HepG2 (cell line): Measurements from ENCODE around the gene B3GAT3. TPM values are rescaled to one million over a fixed set of nuclear protein-coding genes. Genes with fewer than 3 reads are reported as not detected.

Experiments used
- AHR ChIP-seq: IDR thresholded peaks from 2 replicates; pipeline ENCODE4 v1.6.1; 2018; ENCODE audit warnings: missing genetic modification reagents, missing compliant biosample characterization
- ELF4 ChIP-seq: sonication (generic); formaldehyde crosslinking; IDR thresholded peaks from 2 replicates; pipeline ENCODE4 v1.5.0; 2020; ENCODE audit warnings: missing genetic modification reagents, mild to moderate bottlenecking, moderate library complexity, borderline replicate concordance
- HNF1B ChIP-seq: sonication (generic); formaldehyde crosslinking; IDR thresholded peaks from 2 replicates; pipeline ENCODE4 v1.5.1; 2020; ENCODE audit warnings: mild to moderate bottlenecking, moderate library complexity, missing genetic modification reagents
- HNRNPL ChIP-seq: fragments of 200-400 bp; formaldehyde crosslinking; IDR thresholded peaks from 2 replicates; pipeline ENCODE4 v1.6.1; 2017; ENCODE audit warnings: mild to moderate bottlenecking, low read depth, low read length
- NCOA2 ChIP-seq: sonication (generic); formaldehyde crosslinking; IDR thresholded peaks from 2 replicates; pipeline ENCODE4 v1.8.0; 2022; ENCODE audit warnings: inconsistent platforms
- NPAS2 ChIP-seq: sonication (generic); formaldehyde crosslinking; IDR thresholded peaks from 2 replicates; pipeline ENCODE4 v1.8.0; 2022; ENCODE audit warnings: mild to moderate bottlenecking, missing genetic modification reagents, borderline replicate concordance
- PRDM4 ChIP-seq: sonication (generic); formaldehyde crosslinking; IDR thresholded peaks from 2 replicates; pipeline ENCODE4 v1.9.0; 2021; ENCODE audit warnings: missing genetic modification reagents, borderline replicate concordance
- RCOR2 ChIP-seq: IDR thresholded peaks from 2 replicates; pipeline ENCODE4 v1.6.1; 2016; ENCODE audit warnings: missing biosample characterization, missing genetic modification reagents
- REL ChIP-seq: sonication (generic); formaldehyde crosslinking; conservative IDR thresholded peaks from 2 replicates; pipeline ENCODE4 v1.8.0; 2022; ENCODE audit warnings: mild to moderate bottlenecking, missing genetic modification reagents, moderate library complexity
- SMAD1 ChIP-seq: sonication (generic); formaldehyde crosslinking; IDR thresholded peaks from 2 replicates; pipeline ENCODE4 v1.4.0; 2020; ENCODE audit warnings: missing genetic modification reagents, low read depth, mild to moderate bottlenecking, borderline replicate concordance
- SP5 ChIP-seq: IDR thresholded peaks from 2 replicates; pipeline ENCODE4 v1.6.1; 2016; ENCODE audit warnings: low read depth, borderline replicate concordance
- U2AF1 ChIP-seq: fragments of 200-400 bp; formaldehyde crosslinking; optimal IDR thresholded peaks from 2 replicates; pipeline ENCODE3; 2017; ENCODE audit warnings: mild to moderate bottlenecking, low read depth, low read length
- ZKSCAN8 ChIP-seq: IDR thresholded peaks from 2 replicates; pipeline ENCODE4 v1.6.1; 2016; ENCODE audit warnings: borderline replicate concordance, missing genetic modification reagents, missing compliant biosample characterization
- ZNF251 ChIP-seq: sonication (generic); formaldehyde crosslinking; IDR thresholded peaks from 2 replicates; pipeline ENCODE4 v1.9.0; 2021; ENCODE audit warnings: mild to moderate bottlenecking, missing genetic modification reagents
- ZNF326 ChIP-seq: sonication (generic); formaldehyde crosslinking; IDR thresholded peaks from 2 replicates; pipeline ENCODE4 v1.4.0; 2020; ENCODE audit warnings: missing genetic modification reagents, borderline replicate concordance
- ZNF546 ChIP-seq: sonication (generic); formaldehyde crosslinking; conservative IDR thresholded peaks from 2 replicates; pipeline ENCODE4 v1.8.1; 2023; ENCODE audit warnings: mild to moderate bottlenecking, missing genetic modification reagents
- ZNF589 ChIP-seq: sonication (generic); formaldehyde crosslinking; conservative IDR thresholded peaks from 2 replicates; pipeline ENCODE4 v1.8.0; 2022; ENCODE audit warnings: mild to moderate bottlenecking, moderate library complexity, missing genetic modification reagents
- ZNF772 ChIP-seq: sonication (generic); formaldehyde crosslinking; IDR thresholded peaks from 2 replicates; pipeline ENCODE4 v1.5.0; 2020; ENCODE audit warnings: mild to moderate bottlenecking, missing genetic modification reagents
- polyA plus RNA-seq, 8 experiments: library from polyadenylated mRNA; depleted of rRNA in 3 of 8; stranded (reverse) in 7 of 8; unstranded in 1 of 8; fragments of >200 nt; fragmentation: Illumina TruSeq in 4 of 8; extraction: Trizol in 4 of 8; gene quantifications; 2 replicates each; pipeline versions ENCODE4 v1.2.1 to v1.2.3, GENCODE V29; 2011 to 2016; ENCODE audit warnings: low read depth in 4 of 8, missing spikeins in 1 of 8, mixed read lengths in 1 of 8; ENCODE audit not compliant: insufficient read depth in 1 of 8
- total RNA-seq, 5 experiments: library from RNA; depleted of rRNA; stranded (reverse); fragments of >200 nt; fragmentation: Illumina TruSeq; extraction: Trizol; gene quantifications; 2 replicates each; pipeline ENCODE4 v1.2.3, GENCODE V29; 2016; ENCODE audit warnings: low read depth in 1 of 5
- TF ChIP-seq, protein P1 (sequence below), 2 experiments: sonication (generic) in 1 of 2; formaldehyde crosslinking in 1 of 2; IDR thresholded peaks; 2 replicates each; pipeline versions ENCODE4 v1.5.1 to v1.6.1; 2011 to 2020; ENCODE audit warnings: borderline replicate concordance in 1 of 2, low read depth in 1 of 2, low read length in 1 of 2, mild to moderate bottlenecking in 1 of 2, missing genetic modification reagents in 1 of 2, moderate library complexity in 1 of 2

The B3GAT3 gene
- total and polyA plus RNA-seq, 2 of the 13 experiments (the other 11 are each of a cell fraction or from before 2014, with no cell fraction given): 21.3 to 26.1 TPM

DNA sequence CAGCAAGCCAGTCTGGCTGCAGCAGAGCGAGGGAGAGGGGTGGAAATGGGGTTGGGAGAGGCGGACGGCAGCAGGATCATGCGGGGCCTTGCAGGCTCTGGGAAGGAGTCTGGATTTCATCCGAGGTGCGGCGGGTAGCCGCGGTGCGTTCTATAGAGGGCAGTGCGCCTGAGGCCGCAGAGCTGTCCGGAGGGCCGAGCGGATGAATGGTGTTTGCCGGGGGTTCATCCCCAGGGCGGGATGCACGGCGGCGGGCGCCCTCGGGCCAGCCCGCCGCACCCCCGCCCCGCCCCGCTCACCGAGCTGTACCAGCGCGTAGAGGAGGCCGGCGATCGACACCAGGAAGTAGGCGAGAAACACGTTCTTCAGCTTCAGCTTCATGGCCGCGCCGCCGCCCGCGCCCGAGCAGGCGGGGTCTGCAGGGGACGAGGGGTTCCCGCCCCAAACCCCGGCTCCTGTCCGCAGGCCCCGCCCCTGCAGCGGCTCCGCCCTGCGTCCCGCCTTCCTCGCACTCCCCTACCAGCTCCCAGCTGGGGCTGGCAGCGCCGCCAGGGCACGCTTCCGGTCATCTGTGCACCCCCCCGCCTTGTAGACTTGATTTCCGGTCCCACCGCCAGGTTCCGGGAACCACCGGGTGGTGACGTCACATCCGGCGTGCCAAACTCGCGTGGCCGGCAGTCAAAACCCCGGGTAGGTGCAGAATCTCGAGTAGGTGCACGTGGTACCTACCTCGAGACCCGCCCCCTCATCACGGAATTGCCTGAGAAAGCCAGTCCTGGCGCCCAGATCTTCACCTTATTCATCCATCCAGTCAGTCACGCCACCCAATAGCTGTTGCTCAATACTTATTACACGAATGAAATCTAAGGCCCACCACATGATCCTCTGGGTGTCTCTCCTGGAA, at the start of gene B3GAT3 (continued):
- TF ChIP-seq PRDM4 (no peak), ZNF546 (0 out of 2 replicates have a peak, but pooled peaks have one; percentile 39), HNF1B (CRISPR knock-in tag) (peak; percentile 90), ZNF251 (CRISPR knock-in tag) (no peak), REL (CRISPR knock-in tag) (peak; percentile 88; the same call in 1 of the 2 replicates), SMAD1 (CRISPR knock-in tag) (no peak; the same call in 1 of the 2 replicates), ZNF589 (CRISPR knock-in tag) (peak; percentile 88; the same call in 1 of the 2 replicates), RCOR2 (peak; percentile 60; the same call in 1 of the 2 replicates), ZNF326 (no peak; the same call in 1 of the 2 replicates), HNRNPL (peak; percentile 86; the same call in 1 of the 2 replicates), SP5 (CRISPR knock-in tag) (peak; percentile 90), U2AF1 (no peak), ELF4 (CRISPR knock-in tag) (peak; percentile 85; the same call in 1 of the 2 replicates), ZKSCAN8 (CRISPR knock-in tag) (no peak; the same call in 1 of the 2 replicates), NCOA2 (CRISPR knock-in tag) (peak; percentile 61), AHR (CRISPR knock-in tag) (peak; percentile 30; the same call in 1 of the 2 replicates), NPAS2 (CRISPR knock-in tag) (no peak), ZNF772 (peak; percentile 93; the same call in 1 of the 2 replicates)
- TF ChIP-seq, protein P1, sequence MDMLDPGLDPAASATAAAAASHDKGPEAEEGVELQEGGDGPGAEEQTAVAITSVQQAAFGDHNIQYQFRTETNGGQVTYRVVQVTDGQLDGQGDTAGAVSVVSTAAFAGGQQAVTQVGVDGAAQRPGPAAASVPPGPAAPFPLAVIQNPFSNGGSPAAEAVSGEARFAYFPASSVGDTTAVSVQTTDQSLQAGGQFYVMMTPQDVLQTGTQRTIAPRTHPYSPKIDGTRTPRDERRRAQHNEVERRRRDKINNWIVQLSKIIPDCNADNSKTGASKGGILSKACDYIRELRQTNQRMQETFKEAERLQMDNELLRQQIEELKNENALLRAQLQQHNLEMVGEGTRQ (IDR thresholded peaks at IDR 0.05; ENCODE audit: low read depth, low read length): peak; percentile 41; the same call in 1 of the 2 replicates
- TF ChIP-seq, protein P1 (CRISPR knock-in tag; IDR thresholded peaks at IDR 0.05; ENCODE audit: borderline replicate concordance): peak; percentile 67
